HG03520 (cell line): ENCODE results near the gene ASB16.
"Not testable (repeated sequence)": the region's sequence is repeated elsewhere in the genome, so short reads cannot be mapped to it uniquely, and the experiment has no call there.

Source experiments
- ATAC-seq: cut with Tn5 transposase; IDR thresholded peaks from one replicate; pipeline ENCODE4 v1.9.1; 2021; ENCODE audit warnings: mild to moderate bottlenecking, moderate library complexity; ENCODE audit not compliant: unreplicated experiment

Gene ASB16

DNA sequence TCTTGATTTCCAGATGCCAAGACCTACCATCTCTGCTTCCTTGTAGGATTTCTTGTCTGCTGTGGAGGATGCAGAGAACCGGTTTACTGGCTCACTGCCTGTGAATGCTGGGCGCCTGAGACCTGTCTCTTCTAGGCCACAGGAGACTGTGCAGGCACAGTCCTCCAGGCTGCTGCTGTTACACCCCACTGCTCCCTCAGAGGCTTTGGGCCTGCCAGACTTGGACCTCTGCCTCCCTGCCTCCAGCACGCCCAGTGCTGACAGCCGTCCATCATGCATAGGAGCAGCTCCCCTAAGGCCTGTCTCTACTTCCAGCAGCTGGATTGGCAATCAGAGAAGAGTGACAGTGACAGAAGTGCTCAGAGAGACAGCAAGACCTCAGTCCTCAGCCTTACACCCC is 22.7 kb upstream of the ASB16 start:
- no peak for ATAC-seq

DNA sequence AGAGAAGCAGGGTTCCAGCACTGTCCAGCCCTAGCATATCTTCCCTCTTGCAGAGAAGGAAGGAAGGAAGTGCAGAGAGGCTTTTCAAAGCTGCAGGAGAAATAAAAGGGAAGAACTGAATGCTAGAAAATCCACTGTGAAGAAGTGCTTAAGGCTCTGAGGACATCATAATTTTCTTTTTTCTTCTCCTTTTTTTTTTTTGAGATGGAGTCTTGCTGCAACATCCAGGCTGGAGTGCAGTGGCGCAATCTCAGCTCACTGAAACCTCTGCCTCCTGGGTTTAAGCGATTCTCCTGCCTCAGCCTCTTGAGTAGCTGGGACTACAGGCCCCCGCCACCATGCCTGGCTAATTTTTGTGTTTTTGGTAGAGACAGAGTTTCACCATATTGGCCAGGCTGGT is 21.4 kb upstream of the ASB16 start:
- ATAC-seq = not testable (repeated sequence)

DNA sequence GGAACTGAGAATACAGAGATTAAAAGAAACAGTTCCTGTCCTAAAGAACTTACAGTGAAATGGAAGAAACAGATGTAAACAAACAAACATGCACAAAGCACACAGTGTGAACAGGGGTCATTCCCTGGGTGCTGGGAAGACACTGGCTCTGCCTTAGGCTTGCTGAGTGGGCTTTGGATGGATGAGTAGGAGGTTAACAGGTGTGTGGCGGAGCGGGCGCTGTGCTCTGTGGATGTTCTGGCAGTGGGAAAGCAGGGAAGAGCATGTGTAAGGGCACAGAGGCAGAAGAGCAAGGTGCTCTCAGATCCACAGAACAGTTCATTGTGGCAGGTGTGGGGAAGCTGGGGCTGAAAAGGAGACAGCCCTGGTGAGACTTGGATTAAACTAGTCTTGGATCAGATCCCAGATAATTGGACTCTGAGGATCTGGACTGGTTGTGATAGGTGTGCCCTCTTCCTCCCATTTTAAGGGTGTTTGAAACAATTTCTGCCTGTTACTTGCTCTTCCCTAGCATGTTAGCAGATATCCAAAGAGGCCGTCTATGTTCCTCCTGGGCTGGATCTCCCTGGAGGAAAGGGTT is 20.7 kb upstream of the ASB16 start:
- no peak for ATAC-seq

DNA sequence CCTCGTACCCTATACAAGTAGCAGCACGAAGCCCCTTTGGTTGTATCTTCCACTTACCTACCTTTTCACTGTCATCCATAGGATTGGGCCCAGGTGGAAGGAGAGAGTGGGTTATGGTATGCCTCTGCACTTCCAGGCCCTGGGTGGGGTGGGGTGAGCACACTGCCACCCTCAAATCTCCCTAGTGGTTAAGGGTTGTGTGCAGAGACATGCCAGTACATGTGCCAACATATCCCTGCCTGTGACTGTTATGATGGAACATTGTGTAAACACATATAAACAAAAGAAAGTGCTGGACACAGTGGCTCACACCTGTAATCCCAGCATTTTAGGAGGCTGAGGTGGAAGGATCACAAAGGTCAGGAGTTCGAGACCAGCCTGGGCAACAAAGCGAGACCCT is 17.6 kb upstream of the ASB16 start:
- no peak for ATAC-seq

DNA sequence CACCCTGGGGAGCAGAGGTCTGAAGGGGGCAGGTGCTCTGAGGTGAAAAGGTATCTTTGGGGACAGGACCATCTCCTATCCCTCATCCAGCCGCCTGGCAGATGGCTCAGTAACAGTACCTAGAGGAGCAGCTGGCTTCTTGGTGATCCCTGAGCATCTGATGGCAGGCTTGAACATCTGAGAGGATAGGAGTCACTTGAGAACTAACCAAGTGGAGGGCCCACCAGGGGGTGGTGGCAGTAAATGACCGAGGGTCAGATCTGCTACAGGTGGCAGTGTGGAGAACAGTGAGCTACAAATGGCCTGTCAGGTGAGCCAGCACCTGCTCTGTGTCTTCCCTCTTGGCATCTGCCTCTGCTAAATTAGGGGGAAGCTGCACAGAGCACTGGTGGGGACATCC is 15.0 kb upstream of the ASB16 start:
- ATAC-seq = no peak

DNA sequence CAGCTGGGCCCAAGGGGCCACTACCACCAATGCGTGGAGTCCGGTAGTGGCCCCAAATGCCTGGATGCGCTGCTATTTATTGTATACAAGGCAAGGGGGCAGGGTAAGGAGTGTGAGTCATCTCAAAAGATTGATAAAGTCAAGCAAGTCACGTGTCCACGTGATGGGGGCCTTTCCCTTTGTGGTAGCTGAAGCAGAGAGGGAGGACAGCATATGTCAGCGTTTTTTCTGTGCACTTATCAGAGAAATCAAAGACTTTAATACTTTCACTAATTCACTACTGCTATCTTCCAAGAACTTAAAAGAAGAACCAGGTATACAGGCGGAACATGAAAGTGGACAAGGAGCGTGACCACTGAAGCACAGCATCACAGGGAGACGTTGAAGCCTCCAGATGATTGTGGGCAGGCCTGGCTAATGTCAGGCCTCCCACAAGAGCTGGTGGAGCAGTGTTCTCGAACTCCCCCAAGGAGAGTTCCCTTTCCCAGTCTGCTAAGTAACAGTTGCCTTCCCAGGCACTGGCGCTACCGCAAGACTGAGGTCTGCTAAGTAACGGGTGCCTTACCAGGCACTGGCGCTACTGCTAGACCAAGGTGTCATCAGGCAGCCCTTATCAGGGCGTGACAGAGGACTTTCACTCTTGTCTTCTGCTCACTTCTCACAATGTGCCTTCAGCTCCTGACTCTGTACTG is 10.8 kb upstream of the ASB16 start:
- no peak for ATAC-seq

DNA sequence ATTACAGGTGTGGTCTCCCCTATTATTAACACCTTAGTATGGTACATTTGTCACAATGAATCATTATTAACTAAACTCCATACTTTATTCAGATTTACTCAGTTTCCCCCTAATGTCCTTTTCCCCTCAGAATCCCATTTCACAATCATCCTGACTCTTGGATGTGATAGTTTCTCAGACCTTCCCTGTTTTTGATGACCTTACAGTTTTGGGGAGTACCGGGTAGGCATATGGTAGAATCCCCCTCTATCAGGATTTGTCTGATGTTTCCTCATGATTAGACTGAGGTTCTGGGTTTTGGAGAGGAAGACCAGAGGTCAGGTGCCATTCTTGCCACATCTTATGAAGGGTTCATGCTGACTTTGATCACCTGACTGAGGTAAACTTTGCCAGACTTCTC is 6.0 kb upstream of the ASB16 start:
- no peak for ATAC-seq

DNA sequence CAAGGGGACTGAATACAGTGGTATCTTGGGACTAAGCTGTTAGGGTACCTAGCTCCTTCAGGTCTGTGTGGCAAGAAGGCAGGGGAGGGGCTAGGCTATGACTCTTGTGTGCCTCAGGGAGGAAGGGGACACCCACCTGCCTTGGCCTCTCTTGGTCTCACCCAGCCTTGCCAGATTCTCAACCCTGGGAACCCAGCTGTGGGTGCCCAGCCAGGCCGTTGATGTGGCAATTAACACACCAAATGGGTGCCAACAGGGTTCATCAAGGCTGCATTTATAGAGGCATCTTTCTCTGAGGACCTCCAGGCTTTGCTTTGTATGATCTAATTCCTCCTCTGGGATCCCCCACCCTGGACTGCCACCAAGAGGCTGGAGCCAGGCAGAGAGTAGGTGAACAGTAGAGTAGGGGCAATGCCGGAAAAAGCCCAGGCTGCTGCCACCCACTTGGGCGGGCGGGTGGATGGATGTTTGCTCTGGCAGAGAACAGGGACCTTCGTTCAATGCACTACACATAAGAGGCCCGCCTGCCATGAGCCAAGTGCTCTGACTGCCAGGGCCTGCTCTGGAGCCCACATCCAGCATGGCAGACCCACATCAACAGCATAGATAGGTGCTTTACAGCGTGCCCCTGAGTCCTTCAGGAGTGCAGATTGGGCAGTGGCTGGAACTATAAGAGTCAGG is 3.2 kb upstream of the ASB16 start:
- no peak for ATAC-seq

DNA sequence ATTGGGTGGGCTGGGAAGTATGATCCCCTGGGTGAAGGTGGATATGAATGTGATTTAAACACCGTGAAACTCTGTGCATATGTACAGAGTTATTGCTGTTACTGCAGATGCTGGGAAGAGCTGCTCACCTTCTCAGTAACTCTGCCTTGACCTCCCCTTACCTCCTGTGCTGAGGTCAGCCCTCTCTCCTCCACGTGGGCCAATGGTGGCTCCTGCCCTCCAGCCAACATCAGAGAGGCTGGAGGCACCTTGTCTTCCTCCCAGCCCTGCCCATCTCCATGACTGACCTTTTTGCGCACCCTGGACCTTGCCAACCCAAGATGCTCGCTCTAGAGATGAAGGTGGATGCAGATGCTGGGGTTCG is 387 bp upstream of the ASB16 start:
- ATAC-seq = no peak

DNA sequence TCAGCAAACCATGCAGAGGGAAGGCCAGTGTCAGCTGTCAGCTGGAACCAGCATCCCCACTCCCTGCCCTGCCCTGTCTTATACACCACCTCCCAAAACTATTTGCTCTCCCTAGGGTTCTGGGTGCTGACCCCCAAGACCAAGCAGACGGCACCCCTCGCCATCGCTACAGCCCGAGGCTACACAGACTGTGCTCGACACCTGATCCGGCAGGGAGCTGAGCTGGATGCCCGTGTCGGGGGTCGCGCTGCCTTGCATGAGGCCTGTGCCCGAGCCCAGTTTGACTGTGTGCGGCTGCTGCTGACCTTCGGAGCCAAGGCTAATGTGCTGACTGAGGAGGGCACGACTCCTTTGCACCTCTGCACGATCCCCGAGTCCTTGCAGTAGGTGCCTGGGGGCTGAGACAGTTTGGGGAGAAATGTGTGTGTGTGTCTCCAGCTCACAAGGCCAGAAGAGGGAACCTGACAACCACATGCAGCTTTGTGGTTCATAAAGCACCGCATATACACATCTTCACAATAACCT is 1.5 kb downstream of the ASB16 start:
- no peak for ATAC-seq

DNA sequence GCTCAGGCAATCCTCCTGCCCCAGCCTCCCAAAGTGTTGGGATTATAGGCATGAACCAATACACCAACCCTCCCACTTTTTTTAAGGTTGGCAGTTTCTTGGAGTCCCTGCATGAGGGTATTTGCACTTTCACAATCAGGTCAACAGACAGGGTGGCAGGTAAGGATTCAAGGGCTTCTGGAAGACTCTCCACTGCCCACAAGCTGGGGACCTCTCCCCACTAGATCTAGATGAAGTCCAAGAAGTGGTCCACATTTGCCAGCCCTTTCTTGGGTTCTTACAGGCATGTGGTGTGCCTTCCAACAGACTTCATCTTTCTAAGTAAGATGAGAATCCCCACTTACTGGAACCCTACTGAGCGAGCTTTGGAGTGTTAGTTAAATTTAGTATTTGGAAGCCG is 3.9 kb downstream of the ASB16 start:
- no peak for ATAC-seq

DNA sequence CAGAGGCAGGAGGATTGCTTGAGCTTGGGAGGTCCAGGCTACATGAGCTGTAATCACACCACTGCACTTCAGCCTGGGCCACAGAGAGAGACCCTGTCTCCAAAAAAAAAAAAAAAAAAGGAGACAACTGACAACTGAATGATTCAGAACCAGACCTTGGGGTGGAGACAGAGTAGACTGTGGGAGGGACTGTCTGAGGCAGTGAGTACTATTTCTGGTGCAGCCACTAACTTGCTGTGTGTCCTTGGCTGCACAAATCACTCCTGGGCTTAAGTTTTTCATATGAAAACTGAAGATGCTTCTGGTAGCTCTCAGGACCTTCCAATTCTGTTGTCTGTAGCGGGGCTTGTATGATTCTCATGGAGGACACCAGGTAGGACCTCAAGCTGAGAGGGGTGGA is 5.8 kb downstream of the ASB16 start:
- ATAC-seq = no peak

DNA sequence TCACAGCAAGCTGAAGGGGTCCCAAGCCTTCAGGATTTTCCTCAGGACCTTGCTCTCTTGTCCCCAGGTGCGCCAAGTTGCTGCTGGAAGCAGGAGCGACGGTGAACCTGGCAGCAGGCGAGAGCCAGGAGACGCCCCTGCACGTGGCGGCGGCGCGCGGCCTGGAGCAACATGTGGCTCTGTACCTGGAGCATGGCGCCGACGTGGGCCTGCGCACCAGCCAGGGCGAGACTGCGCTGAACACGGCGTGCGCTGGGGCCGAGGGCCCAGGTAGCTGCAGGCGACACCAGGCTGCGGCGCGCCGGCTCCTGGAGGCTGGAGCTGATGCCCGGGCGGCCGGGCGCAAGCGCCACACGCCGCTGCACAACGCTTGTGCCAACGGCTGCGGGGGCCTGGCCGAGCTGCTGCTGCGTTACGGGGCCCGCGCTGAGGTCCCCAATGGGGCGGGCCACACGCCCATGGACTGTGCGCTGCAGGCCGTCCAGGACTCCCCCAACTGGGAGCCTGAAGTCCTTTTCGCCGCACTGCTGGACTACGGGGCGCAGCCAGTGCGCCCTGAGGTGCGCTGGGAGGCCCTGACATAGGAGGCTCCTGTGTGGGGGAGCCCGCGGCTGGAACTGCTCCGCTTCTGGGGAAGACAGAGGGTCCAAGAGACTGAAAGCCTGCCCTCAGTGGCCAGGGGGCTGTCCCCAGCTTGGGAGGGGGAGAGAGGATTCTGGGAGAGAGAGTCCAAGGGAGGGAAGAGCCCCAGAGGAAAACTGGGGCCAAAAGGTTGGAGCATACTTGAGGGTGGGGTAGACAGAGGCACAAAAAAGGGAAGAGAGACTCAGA is 6.4 kb downstream of the ASB16 start:
- ATAC-seq = no peak

DNA sequence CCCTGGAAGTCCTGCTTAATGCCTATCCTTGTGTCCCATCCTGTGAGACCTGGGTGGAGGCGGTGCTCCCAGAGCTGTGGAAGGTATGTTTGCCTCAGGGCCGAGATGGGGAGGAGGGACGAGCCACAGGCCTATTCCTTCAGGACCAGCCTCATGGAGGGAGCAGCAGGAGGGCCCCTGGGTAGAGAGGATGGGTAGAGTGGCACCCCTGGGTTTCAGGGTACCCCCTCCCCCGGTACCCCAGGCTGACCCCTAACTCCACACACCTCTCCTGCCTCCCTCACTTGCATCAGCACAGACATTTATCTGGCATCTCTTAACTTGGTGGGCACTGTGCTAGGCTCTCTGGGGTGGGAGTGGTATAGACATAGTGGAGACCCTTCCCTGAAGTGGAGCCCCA is 7.1 kb downstream of the ASB16 start:
- ATAC-seq = no peak

DNA sequence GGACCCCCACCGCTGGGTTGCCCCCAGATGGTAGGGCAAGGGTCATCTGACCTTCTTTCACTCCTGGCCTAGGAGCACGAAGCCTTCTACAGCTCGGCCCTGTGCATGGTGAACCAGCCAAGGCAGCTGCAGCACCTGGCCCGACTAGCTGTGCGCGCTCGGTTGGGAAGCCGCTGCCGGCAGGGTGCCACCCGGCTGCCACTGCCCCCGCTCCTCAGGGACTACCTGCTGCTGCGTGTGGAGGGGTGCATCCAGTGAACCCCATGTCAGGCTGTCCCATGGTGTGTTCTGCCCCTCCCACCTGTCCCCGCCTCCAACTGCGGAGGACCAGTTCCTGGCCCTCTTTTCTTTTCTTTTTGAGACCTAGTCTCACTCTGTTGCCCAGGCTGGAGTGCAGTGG is 7.6 kb downstream of the ASB16 start:
- ATAC-seq = no peak

DNA sequence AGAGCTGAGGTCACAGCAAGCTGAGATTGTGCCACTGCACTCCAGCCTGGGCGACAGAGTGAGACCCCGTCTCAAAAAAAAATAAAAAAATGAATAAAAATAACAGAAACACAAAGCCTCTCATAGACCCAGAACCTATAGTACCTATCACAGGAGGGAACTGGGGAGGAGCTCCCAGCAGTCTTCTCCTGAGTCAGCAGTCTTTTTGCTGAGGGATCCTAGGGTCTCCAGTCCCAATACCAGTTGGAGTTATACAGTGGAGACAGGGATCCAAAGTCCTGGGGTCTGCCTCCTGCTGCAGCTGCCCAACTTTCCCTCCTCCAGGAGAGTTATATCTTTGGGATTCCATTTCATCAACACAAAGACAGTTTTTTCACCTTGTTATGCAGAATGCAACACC is 12.5 kb downstream of the ASB16 start:
- ATAC-seq = no peak

DNA sequence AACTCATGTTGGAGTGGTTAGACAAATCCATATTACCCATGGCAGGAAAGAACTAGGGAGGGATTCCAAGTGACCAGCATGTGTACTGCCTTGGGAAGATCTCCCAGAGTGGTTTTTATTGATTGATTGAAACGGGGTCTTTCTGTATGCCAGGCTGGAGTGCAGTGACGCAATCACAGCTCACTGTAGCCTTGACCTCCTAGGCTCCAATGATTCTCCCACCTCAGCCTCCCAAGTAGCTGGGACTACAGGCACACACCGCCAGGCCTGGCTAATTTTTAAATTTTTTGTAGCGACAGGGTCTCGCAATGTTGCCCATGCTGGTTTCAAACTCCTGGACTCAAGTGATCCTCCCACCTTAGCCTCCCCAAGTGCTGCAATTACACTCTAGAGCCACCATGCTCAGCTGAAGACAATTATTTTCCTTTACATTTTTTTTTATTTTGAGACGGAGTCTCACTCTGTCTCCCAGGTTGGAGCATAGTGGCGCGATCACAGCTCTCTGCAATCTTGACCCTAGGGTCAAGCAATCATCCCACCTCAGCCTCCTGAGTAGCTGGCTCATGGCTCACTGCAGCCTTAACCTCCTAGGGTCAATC is 13.8 kb downstream of the ASB16 start:
- ATAC-seq = no peak

DNA sequence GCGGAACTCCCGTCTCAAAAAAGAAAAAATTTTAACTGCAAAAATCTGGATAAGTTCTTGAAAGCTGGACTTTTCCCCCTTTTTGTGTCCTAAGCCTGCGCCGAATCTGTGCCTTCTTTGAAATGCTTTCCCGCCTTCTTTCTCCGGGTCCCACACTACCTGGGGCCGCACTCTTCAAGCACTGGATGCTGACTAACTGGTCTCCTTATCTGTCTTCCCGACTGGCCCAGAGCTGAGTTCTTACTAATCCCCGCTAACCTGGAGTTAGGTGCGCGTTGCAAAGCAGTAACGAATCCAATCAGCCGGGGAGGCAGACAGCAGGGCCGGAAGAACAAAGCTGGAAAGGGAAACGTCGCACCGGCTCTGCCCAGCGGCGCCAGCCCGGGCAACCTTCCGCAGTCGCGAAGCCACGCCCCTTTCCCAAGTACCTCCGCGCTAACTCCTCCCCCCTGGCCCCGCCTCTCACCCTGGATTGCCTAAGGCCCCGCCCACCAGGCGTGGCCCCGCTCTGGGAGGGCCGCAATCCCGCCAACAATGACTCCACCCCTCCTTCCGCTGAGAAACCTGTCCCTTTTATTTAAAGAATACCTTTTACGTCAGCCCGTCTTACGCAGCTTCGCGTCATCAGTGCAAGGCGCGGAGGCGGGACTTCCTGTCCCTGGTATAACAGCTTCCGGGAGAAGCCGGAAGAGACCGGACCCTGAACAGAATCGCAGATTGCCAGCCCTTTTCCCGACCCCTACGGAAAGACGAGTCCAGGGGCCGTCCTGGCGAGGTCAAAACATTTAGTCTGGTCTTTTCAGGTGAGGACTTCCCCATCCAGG is 16.0 kb downstream of the ASB16 start, which contains the start of gene TMUB2:
Gene TMUB2 (plus strand): TSS at position 666 of the 824 bp plus-strand sequence. CDS start 737 bp downstream, outside the sequence.
- ATAC-seq = peak; percentile 74

DNA sequence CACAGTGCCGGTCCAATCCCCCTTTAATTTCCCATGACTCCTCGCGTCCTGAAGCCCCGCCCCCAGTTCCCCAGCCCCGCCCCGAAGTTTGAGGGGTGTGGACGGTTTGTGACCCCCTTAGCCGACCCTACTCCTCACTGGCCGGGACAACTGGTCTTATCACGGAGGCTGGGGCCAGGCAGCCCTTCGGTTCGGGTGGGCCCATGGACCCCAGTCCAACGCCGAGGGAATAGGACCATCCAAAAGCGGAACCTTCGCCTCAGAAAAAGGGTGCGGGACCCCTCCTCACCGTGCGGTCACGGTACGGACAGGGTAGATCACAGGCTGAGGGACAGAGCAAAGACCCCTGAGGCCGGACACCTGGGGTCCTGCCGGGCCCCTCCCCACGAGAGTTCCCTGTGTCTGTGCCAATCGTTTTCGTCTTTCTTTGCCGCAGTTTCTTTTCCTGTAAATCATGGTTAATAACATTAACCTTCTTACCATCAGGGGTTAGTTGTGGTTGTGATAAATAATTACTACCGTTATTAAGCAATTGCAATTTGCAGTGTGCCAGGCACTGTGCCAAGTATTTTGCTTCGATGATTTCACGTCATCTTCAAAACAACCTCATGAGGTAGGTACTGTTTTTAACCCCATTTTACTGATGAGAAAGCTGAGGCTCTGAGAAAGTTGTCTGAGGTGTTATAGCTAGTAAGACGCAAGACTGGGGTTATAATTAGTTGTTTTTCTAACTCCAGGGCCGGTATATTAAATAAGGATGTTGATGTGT is 16.8 kb downstream of the ASB16 start:
- peak; percentile 38 for ATAC-seq
